Hepatocyte (in vitro differentiated cells): Measurements from ENCODE around the gene CORT.

Source experiments
- EZH2 ChIP-seq: fragments of 200-600 bp; sonication (generic); IDR thresholded peaks from 2 replicates; pipeline ENCODE4 v1.6.1; 2016; ENCODE audit warnings: antibody characterized with exemption, mild to moderate bottlenecking, borderline replicate concordance
- EZH2phosphoT487 ChIP-seq: fragments of 200-600 bp; sonication (generic); IDR thresholded peaks from one replicate; pipeline ENCODE4 v1.6.1; 2018; ENCODE audit warnings: antibody characterized with exemption, mild to moderate bottlenecking, low read depth, moderate library complexity; ENCODE audit not compliant: unreplicated experiment, severe bottlenecking
- TF ChIP-seq, protein P1 (sequence below): fragments of 200-600 bp; sonication (generic); IDR thresholded peaks from 2 replicates; pipeline ENCODE4 v1.5.1; 2016; ENCODE audit warnings: antibody characterized with exemption, mild to moderate bottlenecking; ENCODE audit not compliant: poor library complexity

DNA sequence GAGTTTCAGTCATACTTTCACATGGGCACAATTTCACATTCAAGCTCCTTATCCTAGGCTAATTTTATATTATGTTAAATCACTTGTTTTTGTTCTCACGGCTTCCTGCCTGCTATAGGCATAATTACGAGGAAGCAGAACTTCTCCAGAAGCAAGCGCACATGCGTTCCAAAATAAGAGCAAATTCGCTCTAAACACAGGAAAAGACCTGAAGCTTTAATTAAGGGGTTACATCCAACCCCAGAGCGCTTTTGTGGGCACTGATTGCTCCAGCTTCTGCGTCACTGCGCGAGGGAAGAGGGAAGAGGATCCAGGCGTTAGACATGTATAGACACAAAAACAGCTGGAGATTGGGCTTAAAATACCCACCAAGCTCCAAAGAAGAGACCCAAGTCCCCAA lies at the start of gene CORT:
- TF ChIP-seq, protein P1, sequence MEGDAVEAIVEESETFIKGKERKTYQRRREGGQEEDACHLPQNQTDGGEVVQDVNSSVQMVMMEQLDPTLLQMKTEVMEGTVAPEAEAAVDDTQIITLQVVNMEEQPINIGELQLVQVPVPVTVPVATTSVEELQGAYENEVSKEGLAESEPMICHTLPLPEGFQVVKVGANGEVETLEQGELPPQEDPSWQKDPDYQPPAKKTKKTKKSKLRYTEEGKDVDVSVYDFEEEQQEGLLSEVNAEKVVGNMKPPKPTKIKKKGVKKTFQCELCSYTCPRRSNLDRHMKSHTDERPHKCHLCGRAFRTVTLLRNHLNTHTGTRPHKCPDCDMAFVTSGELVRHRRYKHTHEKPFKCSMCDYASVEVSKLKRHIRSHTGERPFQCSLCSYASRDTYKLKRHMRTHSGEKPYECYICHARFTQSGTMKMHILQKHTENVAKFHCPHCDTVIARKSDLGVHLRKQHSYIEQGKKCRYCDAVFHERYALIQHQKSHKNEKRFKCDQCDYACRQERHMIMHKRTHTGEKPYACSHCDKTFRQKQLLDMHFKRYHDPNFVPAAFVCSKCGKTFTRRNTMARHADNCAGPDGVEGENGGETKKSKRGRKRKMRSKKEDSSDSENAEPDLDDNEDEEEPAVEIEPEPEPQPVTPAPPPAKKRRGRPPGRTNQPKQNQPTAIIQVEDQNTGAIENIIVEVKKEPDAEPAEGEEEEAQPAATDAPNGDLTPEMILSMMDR, result no peak
- TF ChIP-seq EZH2phosphoT487, result no peak
- TF ChIP-seq EZH2, result no peak
